Pancreas (tissue), 10 donors: Measurements from ENCODE around the gene LRRC43. TPM values are rescaled to one million over a fixed set of nuclear protein-coding genes. Genes with fewer than 3 reads are reported as not detected.

Experiments
- ATAC-seq, 4 donors: fragments of 200-7000 bp; cut with Tn5 transposase; one replicate each; pipeline versions ENCODE4 v1.8.0 to v1.9.1; 2020; ENCODE audit warnings: mild to moderate bottlenecking in 4 of 4, moderate library complexity in 4 of 4
- DNase-seq, 6 donors: peaks; one replicate each; pipeline ENCODE4 v3.0.0-alpha.2; 2020
- FAIRE-seq: peaks from 2 replicates; lab custom pipeline; 2012; peaks lifted over from hg19 to GRCh38; lab: Jason Lieb, UNC
- H3K27ac ChIP-seq, 4 donors: fragments of 200-600 bp; sonication (generic); 1 replicate in 3 of 4; 2 replicates in 1 of 4; pipeline versions ENCODE4 v1.5.0 to v1.8.0; 2020
- H3K27me3 ChIP-seq, 4 donors: fragments of 200-600 bp; one replicate each; pipeline ENCODE4 v1.8.0; 2021
- H3K36me3 ChIP-seq, 3 donors: fragments of 200-600 bp; sonication (generic) in 1 of 3; one replicate each; pipeline versions ENCODE4 v1.5.0 to v1.8.0; 2020 to 2021
- H3K4me1 ChIP-seq, 3 donors: fragments of 200-600 bp; one replicate each; pipeline ENCODE4 v1.8.0; 2021
- H3K4me3 ChIP-seq, 4 donors: fragments of 200-600 bp; sonication (generic) in 2 of 4; one replicate each; pipeline versions ENCODE4 v1.5.0 to v1.8.0; 2020 to 2021
- H3K9me3 ChIP-seq, 4 donors: fragments of 200-600 bp; one replicate each; pipeline ENCODE4 v1.8.0; 2021
- WGBS, 2 donors: extraction: QIAGEN DNeasy Blood & Tissue Kit; methylation state at CpG; one replicate each; pipeline ENCODE4 v1.1.7; 2013; 5-methylcytosine and 5-hydroxymethylcytosine counted together
- intact Hi-C, 3 donors: fragments of 100-400 bp; cut with DNase I; formaldehyde crosslinking; loops; one replicate each; pipeline versions ENCODE4 v1.11.1 to v1.14.2; 2022
- polyA plus RNA-seq, 2 donors: library from polyadenylated mRNA; stranded (reverse); fragments of 200-250 nt; gene quantifications; one replicate each; pipeline ENCODE4 v1.2.3, GENCODE V29; 2013
- total RNA-seq, 6 donors: library from RNA; stranded (reverse); fragmentation: NEBNext Ultra II Directional in 4 of 6; extraction: Animal tissue kit (Norgen Biotek cat#: 25700) in 4 of 6; gene quantifications; one replicate each; pipeline versions ENCODE4 v1.2.1 to v1.2.4, GENCODE V29; 2021 to 2023
- TF ChIP-seq, protein P1 (sequence below), 4 donors: fragments of 200-600 bp; sonication (generic) in 3 of 4; IDR thresholded peaks; one replicate each; pipeline versions ENCODE4 v1.5.0 to v1.8.0; 2021; ENCODE audit warnings: antibody characterized with exemption in 4 of 4
- donor health status: healthy with polysubstance abuse.
- donor health status: DM: no; HTN: no; CAD: no; lungs with moderate emphysema.
- donor health status: DM: no; HTN: no; CAD: no.
- donor health status: control.
- donor health status: control.
- donor health status: Bipolar disorder and iron deficiency.
- donor health status: DM: yes; HTN: yes; CAD: no.
- donor health status: DM: no; HTN: no; CAD: no.
- donor health status: DM: no; HTN: no; CAD: no.
- donor health status: DM: yes; HTN: yes; CAD: no.

The LRRC43 gene
- total and polyA plus RNA-seq, 8 donors = 0.12 to 1.6 (median 0.52) TPM

- Histone ChIP-seq H3K9me3 (no peaks in the 10 kb centered on the region), H3K4me1 (peaks cover 0 to 6% (median 5%) of the 10 kb centered on the region in 3 donors), H3K36me3 (peaks cover 0 to 15% (median 10%) of the 10 kb centered on the region in 3 donors), H3K27me3 (no peaks in the 10 kb centered on the region), H3K4me3 (no peak overlapping the region), H3K27ac (no peak overlapping the region)
- 66 to 72% methylated on average over 6 of the region's 6 CpGs for WGBS, 2 donors
- FAIRE-seq (no peak), ATAC-seq (no peak), DNase-seq (no peak)
- TF ChIP-seq, protein P1, sequence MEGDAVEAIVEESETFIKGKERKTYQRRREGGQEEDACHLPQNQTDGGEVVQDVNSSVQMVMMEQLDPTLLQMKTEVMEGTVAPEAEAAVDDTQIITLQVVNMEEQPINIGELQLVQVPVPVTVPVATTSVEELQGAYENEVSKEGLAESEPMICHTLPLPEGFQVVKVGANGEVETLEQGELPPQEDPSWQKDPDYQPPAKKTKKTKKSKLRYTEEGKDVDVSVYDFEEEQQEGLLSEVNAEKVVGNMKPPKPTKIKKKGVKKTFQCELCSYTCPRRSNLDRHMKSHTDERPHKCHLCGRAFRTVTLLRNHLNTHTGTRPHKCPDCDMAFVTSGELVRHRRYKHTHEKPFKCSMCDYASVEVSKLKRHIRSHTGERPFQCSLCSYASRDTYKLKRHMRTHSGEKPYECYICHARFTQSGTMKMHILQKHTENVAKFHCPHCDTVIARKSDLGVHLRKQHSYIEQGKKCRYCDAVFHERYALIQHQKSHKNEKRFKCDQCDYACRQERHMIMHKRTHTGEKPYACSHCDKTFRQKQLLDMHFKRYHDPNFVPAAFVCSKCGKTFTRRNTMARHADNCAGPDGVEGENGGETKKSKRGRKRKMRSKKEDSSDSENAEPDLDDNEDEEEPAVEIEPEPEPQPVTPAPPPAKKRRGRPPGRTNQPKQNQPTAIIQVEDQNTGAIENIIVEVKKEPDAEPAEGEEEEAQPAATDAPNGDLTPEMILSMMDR (IDR thresholded peaks at IDR 0.05) = no peak
- intact Hi-C loops = no loop called here
Measured at GRCh38 chr12:122230798-122231197, 47.9 kb downstream of the LRRC43 start.

DNA sequence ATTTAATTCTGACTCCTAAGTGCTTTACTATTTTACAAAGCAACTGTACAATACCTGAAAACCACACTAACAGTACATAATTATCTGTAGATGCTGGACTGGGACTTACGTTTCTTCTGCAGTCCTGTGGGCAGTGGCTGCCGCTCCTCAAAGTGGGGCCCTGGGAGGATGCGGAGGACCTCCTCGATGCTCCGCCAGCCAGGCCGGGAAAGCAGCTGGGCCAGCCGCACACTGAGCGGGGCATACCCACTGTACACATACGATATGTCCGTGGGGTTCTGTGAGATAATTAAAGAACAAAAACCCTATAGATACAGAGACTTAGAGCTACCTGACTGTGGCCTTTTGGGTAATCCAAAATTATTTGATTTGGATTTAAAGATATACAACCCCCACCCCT lies 49.8 kb downstream of the LRRC43 start:
- Histone ChIP-seq H3K4me3 (no peak overlapping the region), H3K4me1 (no peaks in the 10 kb centered on the region), H3K27ac (no peak overlapping the region), H3K27me3 (no peaks in the 10 kb centered on the region), H3K36me3 (peaks cover 0 to 16% (median 10%) of the 10 kb centered on the region in 3 donors), H3K9me3 (no peaks in the 10 kb centered on the region)
- intact Hi-C loops = no loop called here
- TF ChIP-seq, protein P1 (IDR thresholded peaks at IDR 0.05) = no peak
- DNase-seq = no peak
- WGBS, 2 donors = 93% methylated on average over 10 of the region's 10 CpGs
- no peak for ATAC-seq
- no peak for FAIRE-seq

DNA sequence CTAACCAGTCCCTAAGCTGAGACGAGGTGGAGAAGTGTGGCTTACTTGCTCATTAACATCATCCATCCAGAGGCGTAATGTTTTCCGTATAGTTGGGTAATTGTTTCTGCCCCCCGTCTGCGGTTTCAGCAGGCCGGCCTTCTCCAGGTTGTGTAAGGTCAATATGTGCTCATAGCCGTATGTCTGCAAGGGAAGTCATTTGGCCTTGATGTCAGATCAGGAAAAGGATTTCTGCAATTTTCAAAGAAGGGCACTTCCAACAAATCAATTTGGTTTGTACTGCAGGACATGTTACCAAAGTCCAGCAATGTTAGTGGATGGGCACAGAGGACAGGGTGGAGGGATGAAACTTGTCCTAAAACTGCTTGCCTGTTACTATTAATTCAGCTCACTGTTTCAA lies 52.8 kb downstream of the LRRC43 start:
- Histone ChIP-seq H3K27ac (no peak overlapping the region), H3K9me3 (no peaks in the 10 kb centered on the region), H3K27me3 (no peaks in the 10 kb centered on the region), H3K4me1 (no peaks in the 10 kb centered on the region), H3K36me3 (peaks cover 0 to 16% (median 10%) of the 10 kb centered on the region in 3 donors), H3K4me3 (no peak overlapping the region)
- TF ChIP-seq, protein P1 (IDR thresholded peaks at IDR 0.05) = no peak
- 81 to 82% methylated on average over 7 of the region's 7 CpGs for WGBS, 2 donors
- no peak for FAIRE-seq
- no peak for ATAC-seq
- DNase-seq = no peak
- intact Hi-C loops = no loop called here

GRCh38 chr12:122238861-122239260 lies 55.9 kb downstream of the LRRC43 start:
- no peak for FAIRE-seq
- DNase-seq = no peak
- TF ChIP-seq, protein P1 (IDR thresholded peaks at IDR 0.05) = no peak
- H3K9me3 ChIP-seq = no peaks in the 10 kb centered on the region
- no peaks in the 10 kb centered on the region for H3K27me3 ChIP-seq
- peaks cover 0 to 13% (median 0%) of the 10 kb centered on the region in 3 donors for H3K36me3 ChIP-seq
- intact Hi-C loops = no loop called here
- no peak overlapping the region for H3K4me3 ChIP-seq
- 91 to 93% methylated on average over 5 of the region's 5 CpGs for WGBS, 2 donors
- ATAC-seq = no peak
- H3K4me1 ChIP-seq = no peaks in the 10 kb centered on the region
- no peak overlapping the region for H3K27ac ChIP-seq

GRCh38 chr12:122243965-122244364 lies 61.0 kb downstream of the LRRC43 start:
- TF ChIP-seq, protein P1 (IDR thresholded peaks at IDR 0.05) = no peak
- intact Hi-C loops = no loop called here
- 81 to 85% methylated on average over 6 of the region's 6 CpGs for WGBS, 2 donors

More at GRCh38 chr12:122243965-122244364, 61.0 kb downstream of the LRRC43 start:
- no peak overlapping the region for H3K27ac ChIP-seq
- no peaks in the 10 kb centered on the region for H3K9me3 ChIP-seq
- peaks cover 0 to 5% (median 0%) of the 10 kb centered on the region in 3 donors for H3K36me3 ChIP-seq
- FAIRE-seq (no peak), ATAC-seq (no peak), DNase-seq (no peak)
- H3K4me1 ChIP-seq = no peaks in the 10 kb centered on the region
- no peaks in the 10 kb centered on the region for H3K27me3 ChIP-seq
- H3K4me3 ChIP-seq = no peak overlapping the region
